ENCODE data around the gene CDC14B.

CDC14B gene

DNA sequence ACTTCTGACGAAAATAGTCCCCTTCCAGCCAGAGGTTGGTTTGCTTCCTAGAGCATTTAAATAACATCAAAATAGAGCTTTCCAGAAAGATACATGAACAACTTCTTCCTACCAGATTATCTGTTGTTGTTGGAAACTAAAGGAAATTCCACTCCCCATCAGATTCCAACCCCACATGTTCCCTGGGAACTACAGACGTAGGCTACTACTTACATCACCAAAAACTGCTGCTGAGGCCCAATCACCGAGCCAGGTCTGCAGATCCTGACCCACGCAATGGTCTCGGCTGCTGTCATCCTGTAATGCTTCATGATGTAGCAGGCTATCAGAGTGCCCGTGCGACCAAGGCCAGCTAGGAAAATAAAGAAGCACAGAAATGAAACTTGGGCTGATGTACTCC lies 96.3 kb downstream of the CDC14B start:
- TF ChIP-seq EZH2phosphoT487 (IDR thresholded peaks at IDR 0.05; ENCODE audit: low read length) = no peak
- TF ChIP-seq EZH2 (optimal IDR thresholded peaks at IDR 0.05; ENCODE audit: low read depth, low read length) = no peak
- Histone ChIP-seq H3F3A (ENCODE audit: insufficient read depth, low read length) (no peaks in the 10 kb centered on the region), H3K79me2 (ENCODE audit: low read length) (no peaks in the 10 kb centered on the region), H3K4me3 (ENCODE audit: low read length) (no peak overlapping the region), H3K9ac (ENCODE audit: low read length) (no peak overlapping the region), H3K4me1 (ENCODE audit: low read length) (no peaks in the 10 kb centered on the region), H3K36me3 (replicated peaks; ENCODE audit: insufficient read depth, low read length) (no peaks in the 10 kb centered on the region), H3K9me3 (replicated peaks; ENCODE audit: insufficient read depth, low read length) (no peaks in the 10 kb centered on the region), H3K9me2 (replicated peaks; ENCODE audit: insufficient read depth, low read length) (no peaks in the 10 kb centered on the region), H3K27ac (ENCODE audit: low read length) (no peak overlapping the region), H3K27me3 (replicated peaks; ENCODE audit: insufficient read depth, low read length) (no peaks in the 10 kb centered on the region), H2AFZ (ENCODE audit: low read length) (no peak overlapping the region), H4K20me1 (ENCODE audit: insufficient read depth, low read length) (no peaks in the 10 kb centered on the region), H3K4me2 (ENCODE audit: low read depth, low read length) (no peak overlapping the region)
- no peak for DNase-seq

DNA sequence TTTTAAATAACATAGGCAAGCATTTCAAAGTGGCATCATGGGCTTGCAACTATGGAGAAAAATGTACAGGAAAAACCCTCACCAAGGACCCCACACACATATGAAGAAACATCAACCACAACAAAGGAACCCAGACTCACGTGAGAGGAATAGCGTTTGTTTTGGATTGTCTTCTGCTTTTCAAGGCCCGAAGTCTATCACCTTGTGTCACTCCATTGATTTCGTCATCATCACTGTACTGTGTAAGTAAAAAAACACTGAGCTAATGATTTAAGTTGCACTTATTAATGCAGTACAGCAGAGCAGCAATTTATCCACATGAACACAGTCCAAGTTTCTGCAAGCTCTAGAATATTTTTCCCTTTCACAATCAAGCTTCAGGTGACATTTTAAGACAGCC lies 97.3 kb downstream of the CDC14B start:
- Histone ChIP-seq H3K27me3 (replicated peaks; ENCODE audit: insufficient read depth, low read length) (no peaks in the 10 kb centered on the region), H3K79me2 (ENCODE audit: low read length) (no peaks in the 10 kb centered on the region), H3K4me1 (ENCODE audit: low read length) (no peaks in the 10 kb centered on the region), H3K36me3 (replicated peaks; ENCODE audit: insufficient read depth, low read length) (no peaks in the 10 kb centered on the region), H3F3A (ENCODE audit: insufficient read depth, low read length) (no peaks in the 10 kb centered on the region), H3K9me3 (replicated peaks; ENCODE audit: insufficient read depth, low read length) (no peaks in the 10 kb centered on the region), H4K20me1 (ENCODE audit: insufficient read depth, low read length) (no peaks in the 10 kb centered on the region), H3K27ac (ENCODE audit: low read length) (no peak overlapping the region), H3K9ac (ENCODE audit: low read length) (no peak overlapping the region), H2AFZ (ENCODE audit: low read length) (no peak overlapping the region), H3K9me2 (replicated peaks; ENCODE audit: insufficient read depth, low read length) (no peaks in the 10 kb centered on the region), H3K4me2 (ENCODE audit: low read depth, low read length) (no peak overlapping the region), H3K4me3 (ENCODE audit: low read length) (no peak overlapping the region)
- DNase-seq = no peak
- no peak for TF ChIP-seq EZH2 (optimal IDR thresholded peaks at IDR 0.05; ENCODE audit: low read depth, low read length)
- TF ChIP-seq, protein P1, sequence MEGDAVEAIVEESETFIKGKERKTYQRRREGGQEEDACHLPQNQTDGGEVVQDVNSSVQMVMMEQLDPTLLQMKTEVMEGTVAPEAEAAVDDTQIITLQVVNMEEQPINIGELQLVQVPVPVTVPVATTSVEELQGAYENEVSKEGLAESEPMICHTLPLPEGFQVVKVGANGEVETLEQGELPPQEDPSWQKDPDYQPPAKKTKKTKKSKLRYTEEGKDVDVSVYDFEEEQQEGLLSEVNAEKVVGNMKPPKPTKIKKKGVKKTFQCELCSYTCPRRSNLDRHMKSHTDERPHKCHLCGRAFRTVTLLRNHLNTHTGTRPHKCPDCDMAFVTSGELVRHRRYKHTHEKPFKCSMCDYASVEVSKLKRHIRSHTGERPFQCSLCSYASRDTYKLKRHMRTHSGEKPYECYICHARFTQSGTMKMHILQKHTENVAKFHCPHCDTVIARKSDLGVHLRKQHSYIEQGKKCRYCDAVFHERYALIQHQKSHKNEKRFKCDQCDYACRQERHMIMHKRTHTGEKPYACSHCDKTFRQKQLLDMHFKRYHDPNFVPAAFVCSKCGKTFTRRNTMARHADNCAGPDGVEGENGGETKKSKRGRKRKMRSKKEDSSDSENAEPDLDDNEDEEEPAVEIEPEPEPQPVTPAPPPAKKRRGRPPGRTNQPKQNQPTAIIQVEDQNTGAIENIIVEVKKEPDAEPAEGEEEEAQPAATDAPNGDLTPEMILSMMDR (IDR thresholded peaks at IDR 0.05; ENCODE audit: low read length) = no peak
- TF ChIP-seq EZH2phosphoT487 (IDR thresholded peaks at IDR 0.05; ENCODE audit: low read length) = no peak

DNA sequence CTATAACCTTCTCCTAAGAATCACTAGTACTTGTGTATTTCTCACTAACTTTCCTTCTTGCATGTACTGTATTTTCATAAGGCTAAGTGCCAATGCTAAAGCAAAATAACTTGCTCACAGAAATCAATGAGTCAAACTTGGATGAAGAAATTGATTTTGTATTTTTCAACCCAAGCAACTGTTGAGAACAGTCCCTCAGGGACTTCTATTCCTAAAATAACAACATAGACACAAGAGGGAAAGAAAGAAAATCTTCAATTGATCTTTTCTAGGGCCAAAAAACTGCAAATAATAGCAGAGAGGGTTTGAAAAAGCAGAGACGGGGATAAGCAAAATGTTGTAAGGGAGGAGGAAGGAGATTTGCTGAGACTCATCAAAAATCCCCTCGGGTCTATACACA lies 99.9 kb downstream of the CDC14B start:
- Histone ChIP-seq H3K79me2 (ENCODE audit: low read length) (no peaks in the 10 kb centered on the region), H3K9ac (ENCODE audit: low read length) (no peak overlapping the region), H3K9me2 (replicated peaks; ENCODE audit: insufficient read depth, low read length) (no peaks in the 10 kb centered on the region), H3K4me1 (ENCODE audit: low read length) (no peaks in the 10 kb centered on the region), H3K36me3 (replicated peaks; ENCODE audit: insufficient read depth, low read length) (no peaks in the 10 kb centered on the region), H3K27me3 (replicated peaks; ENCODE audit: insufficient read depth, low read length) (no peaks in the 10 kb centered on the region), H4K20me1 (ENCODE audit: insufficient read depth, low read length) (no peaks in the 10 kb centered on the region), H3K4me2 (ENCODE audit: low read depth, low read length) (no peak overlapping the region), H3F3A (ENCODE audit: insufficient read depth, low read length) (no peaks in the 10 kb centered on the region), H3K4me3 (ENCODE audit: low read length) (no peak overlapping the region), H2AFZ (ENCODE audit: low read length) (no peak overlapping the region), H3K27ac (ENCODE audit: low read length) (no peak overlapping the region), H3K9me3 (replicated peaks; ENCODE audit: insufficient read depth, low read length) (no peaks in the 10 kb centered on the region)
- TF ChIP-seq EZH2phosphoT487 (IDR thresholded peaks at IDR 0.05; ENCODE audit: low read length) (no peak), EZH2 (optimal IDR thresholded peaks at IDR 0.05; ENCODE audit: low read depth, low read length) (no peak)
- TF ChIP-seq, protein P1 (IDR thresholded peaks at IDR 0.05; ENCODE audit: low read length) = no peak
- DNase-seq = no peak

DNA sequence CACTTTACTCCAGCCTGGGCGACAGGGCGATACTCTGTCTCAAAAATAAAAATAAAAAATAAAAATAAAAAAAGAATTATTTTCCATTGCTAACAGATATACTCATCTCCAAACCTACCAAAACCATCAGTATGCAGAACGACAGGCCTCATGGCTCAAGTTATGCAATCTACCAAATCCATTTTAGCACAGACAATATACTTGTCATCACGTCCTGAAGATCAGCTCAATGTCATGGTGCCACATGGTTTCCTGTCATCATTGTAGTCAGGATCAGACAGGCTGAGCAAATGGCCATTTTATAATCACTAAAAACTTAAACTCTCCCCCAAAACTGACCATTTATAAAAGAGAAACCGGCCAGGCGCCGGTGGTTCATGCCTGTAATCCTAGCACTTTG lies 100.5 kb downstream of the CDC14B start:
- H3K79me2 ChIP-seq (ENCODE audit: low read length) = no peaks in the 10 kb centered on the region
- no peaks in the 10 kb centered on the region for H4K20me1 ChIP-seq (ENCODE audit: insufficient read depth, low read length)
- H3K4me3 ChIP-seq (ENCODE audit: low read length) = no peak overlapping the region
- no peaks in the 10 kb centered on the region for H3K4me1 ChIP-seq (ENCODE audit: low read length)
- H3K9ac ChIP-seq (ENCODE audit: low read length) = no peak overlapping the region
- H3K4me2 ChIP-seq (ENCODE audit: low read depth, low read length) = no peak overlapping the region
- TF ChIP-seq EZH2 (optimal IDR thresholded peaks at IDR 0.05; ENCODE audit: low read depth, low read length) = no peak
- TF ChIP-seq, protein P1 (IDR thresholded peaks at IDR 0.05; ENCODE audit: low read length) = no peak
- no peak for TF ChIP-seq EZH2phosphoT487 (IDR thresholded peaks at IDR 0.05; ENCODE audit: low read length)
- no peaks in the 10 kb centered on the region for H3F3A ChIP-seq (ENCODE audit: insufficient read depth, low read length)
- no peaks in the 10 kb centered on the region for H3K9me3 ChIP-seq (replicated peaks; ENCODE audit: insufficient read depth, low read length)
- no peaks in the 10 kb centered on the region for H3K27me3 ChIP-seq (replicated peaks; ENCODE audit: insufficient read depth, low read length)
- no peaks in the 10 kb centered on the region for H3K9me2 ChIP-seq (replicated peaks; ENCODE audit: insufficient read depth, low read length)
- no peak overlapping the region for H3K27ac ChIP-seq (ENCODE audit: low read length)
- no peak overlapping the region for H2AFZ ChIP-seq (ENCODE audit: low read length)
- H3K36me3 ChIP-seq (replicated peaks; ENCODE audit: insufficient read depth, low read length) = no peaks in the 10 kb centered on the region
- no peak for DNase-seq

All from MM.1S (cell line).